ENCODE data around the gene NIPSNAP2. TPM values are rescaled to one million over a fixed set of nuclear protein-coding genes. Genes with fewer than 3 reads are reported as not detected.
A peak's percentile ranks its signal among the peaks of the same experiment; 100 is the strongest.

Gene NIPSNAP2
- total and polyA plus RNA-seq, 2 donors from 2014 or later, result 60.3 to 64.4 TPM

DNA sequence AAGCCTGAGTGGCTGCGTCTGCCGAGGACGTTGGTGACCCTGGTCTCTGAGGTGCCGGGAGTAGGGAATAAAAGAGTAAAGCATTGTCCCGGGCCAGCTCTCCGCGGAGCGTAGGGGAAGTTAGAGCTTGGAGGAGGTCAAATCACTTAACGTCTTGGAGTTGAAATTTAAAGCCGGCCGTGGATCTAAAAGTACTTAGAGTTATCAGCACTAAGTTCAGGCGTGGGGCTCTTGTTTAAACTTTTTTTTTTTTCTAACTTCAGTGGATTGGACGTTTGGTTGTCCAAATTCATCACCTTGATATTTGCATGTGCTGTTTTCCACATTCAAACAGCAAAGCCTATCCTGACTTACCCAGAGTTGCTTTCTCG, 700 bp downstream of the NIPSNAP2 start:
- peak overlapping the region; percentile 24 to 91 (median 82) for H3K9ac ChIP-seq (ENCODE audit: low read length in 3 of 3)
- H3K27ac ChIP-seq (ENCODE audit: low read depth in 2 of 2, low read length in 2 of 2), result peak overlapping the region; percentile 88 to 90
- DNase-seq (peak in 1 of 5 donors; percentile 56), FAIRE-seq (no peak)
- no peaks in the 10 kb centered on the region for H3K27me3 ChIP-seq (ENCODE audit: control insufficient read depth, insufficient read depth, low read length)
- peak overlapping the region; percentile 66 to 83 (median 70) for H3K4me3 ChIP-seq (ENCODE audit: low read length in 3 of 3)
- no peaks in the 10 kb centered on the region for H3K9me3 ChIP-seq (ENCODE audit: control insufficient read depth in 2 of 3, insufficient read depth in 1 of 3, low read length in 3 of 3)
- TF ChIP-seq, protein P1, sequence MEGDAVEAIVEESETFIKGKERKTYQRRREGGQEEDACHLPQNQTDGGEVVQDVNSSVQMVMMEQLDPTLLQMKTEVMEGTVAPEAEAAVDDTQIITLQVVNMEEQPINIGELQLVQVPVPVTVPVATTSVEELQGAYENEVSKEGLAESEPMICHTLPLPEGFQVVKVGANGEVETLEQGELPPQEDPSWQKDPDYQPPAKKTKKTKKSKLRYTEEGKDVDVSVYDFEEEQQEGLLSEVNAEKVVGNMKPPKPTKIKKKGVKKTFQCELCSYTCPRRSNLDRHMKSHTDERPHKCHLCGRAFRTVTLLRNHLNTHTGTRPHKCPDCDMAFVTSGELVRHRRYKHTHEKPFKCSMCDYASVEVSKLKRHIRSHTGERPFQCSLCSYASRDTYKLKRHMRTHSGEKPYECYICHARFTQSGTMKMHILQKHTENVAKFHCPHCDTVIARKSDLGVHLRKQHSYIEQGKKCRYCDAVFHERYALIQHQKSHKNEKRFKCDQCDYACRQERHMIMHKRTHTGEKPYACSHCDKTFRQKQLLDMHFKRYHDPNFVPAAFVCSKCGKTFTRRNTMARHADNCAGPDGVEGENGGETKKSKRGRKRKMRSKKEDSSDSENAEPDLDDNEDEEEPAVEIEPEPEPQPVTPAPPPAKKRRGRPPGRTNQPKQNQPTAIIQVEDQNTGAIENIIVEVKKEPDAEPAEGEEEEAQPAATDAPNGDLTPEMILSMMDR (IDR thresholded peaks at IDR 0.05; ENCODE audit: borderline replicate concordance, extremely low read depth, insufficient read depth), result no peak
- intact Hi-C loops (cut with DNase I), result no loop called here
- peaks cover 0 to 4% (median 0%) of the 10 kb centered on the region in 3 donors for H3K36me3 ChIP-seq (ENCODE audit: control insufficient read depth in 2 of 3, insufficient read depth in 3 of 3, low read length in 3 of 3)
- peaks cover 0 to 5% (median 3%) of the 10 kb centered on the region in 3 donors for H3K4me1 ChIP-seq (ENCODE audit: control insufficient read depth in 2 of 3, insufficient read depth in 2 of 3, low read depth in 1 of 3, low read length in 3 of 3)

DNA sequence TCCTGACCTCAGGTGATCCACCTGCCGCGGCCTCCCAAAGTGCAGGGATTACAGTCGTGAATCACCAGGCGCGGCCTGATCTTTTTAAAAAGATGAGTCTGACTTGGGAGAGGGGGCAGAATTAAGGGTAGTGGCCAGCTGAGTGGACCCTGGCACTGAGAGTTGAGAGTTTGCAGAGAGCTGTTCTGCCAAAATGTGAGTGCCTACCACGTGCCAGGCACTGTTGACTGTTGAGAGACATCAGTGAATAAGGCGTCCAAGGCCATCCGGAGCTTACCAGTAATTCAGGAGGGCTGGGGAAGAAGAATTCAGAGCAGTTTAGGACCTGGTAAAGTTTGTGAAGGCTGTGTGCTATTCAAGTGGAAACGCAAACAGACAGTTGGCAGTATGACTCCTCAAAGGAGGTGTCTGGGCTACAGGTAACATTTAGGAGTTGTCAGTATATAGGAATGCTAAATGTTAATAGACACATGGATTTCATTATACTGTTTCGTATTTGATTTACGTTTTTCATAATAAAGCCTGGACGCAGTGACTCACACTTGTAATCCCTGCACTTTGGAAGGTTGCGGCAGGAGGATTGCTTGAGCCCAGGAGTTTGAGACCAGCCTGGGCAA, 1.5 kb downstream of the NIPSNAP2 start:
- peaks cover 0 to 4% (median 0%) of the 10 kb centered on the region in 3 donors for H3K36me3 ChIP-seq (ENCODE audit: control insufficient read depth in 2 of 3, insufficient read depth in 3 of 3, low read length in 3 of 3)
- H3K9ac ChIP-seq (ENCODE audit: low read length in 3 of 3), result no peak overlapping the region
- TF ChIP-seq, protein P1 (IDR thresholded peaks at IDR 0.05; ENCODE audit: borderline replicate concordance, extremely low read depth, insufficient read depth), result no peak
- H3K4me3 ChIP-seq (ENCODE audit: low read length in 3 of 3), result peak overlapping the region in 1 of 3 donors; percentile 83
- no peak for DNase-seq
- intact Hi-C loops (cut with DNase I), result no loop called here
- no peaks in the 10 kb centered on the region for H3K9me3 ChIP-seq (ENCODE audit: control insufficient read depth in 2 of 3, insufficient read depth in 1 of 3, low read length in 3 of 3)
- no peak for FAIRE-seq
- H3K4me1 ChIP-seq (ENCODE audit: control insufficient read depth in 2 of 3, insufficient read depth in 2 of 3, low read depth in 1 of 3, low read length in 3 of 3), result peaks cover 0 to 6% (median 3%) of the 10 kb centered on the region in 3 donors
- no peaks in the 10 kb centered on the region for H3K27me3 ChIP-seq (ENCODE audit: control insufficient read depth, insufficient read depth, low read length)
- H3K27ac ChIP-seq (ENCODE audit: low read depth in 2 of 2, low read length in 2 of 2), result no peak overlapping the region

DNA sequence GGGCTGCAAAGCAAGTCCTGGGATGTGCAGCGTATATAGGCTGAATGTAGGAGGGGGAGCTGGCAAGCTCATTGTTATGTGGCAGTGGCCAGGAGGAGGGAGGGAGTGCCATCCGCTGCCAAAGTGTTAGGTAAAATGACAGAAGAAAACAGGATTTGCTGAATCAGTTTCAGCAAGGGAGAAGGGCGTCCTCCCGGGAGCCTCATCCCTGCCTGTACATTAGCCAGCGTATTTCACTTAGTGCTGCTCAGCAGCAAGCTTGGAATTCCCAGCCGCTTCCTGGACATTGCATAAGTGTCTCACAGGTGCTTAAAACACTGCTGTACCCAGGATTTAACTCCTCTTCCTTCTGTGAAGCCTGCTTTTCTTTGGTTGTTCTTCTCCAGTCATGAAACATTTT, 2.5 kb downstream of the NIPSNAP2 start:
- intact Hi-C loops (cut with DNase I), result no loop called here
- FAIRE-seq, result no peak
- H3K9ac ChIP-seq (ENCODE audit: low read length in 3 of 3), result no peak overlapping the region

More for the DNA sequence above, 2.5 kb downstream of the NIPSNAP2 start:
- no peak overlapping the region for H3K27ac ChIP-seq (ENCODE audit: low read depth in 2 of 2, low read length in 2 of 2)
- no peaks in the 10 kb centered on the region for H3K9me3 ChIP-seq (ENCODE audit: control insufficient read depth in 2 of 3, insufficient read depth in 1 of 3, low read length in 3 of 3)
- TF ChIP-seq, protein P1 (IDR thresholded peaks at IDR 0.05; ENCODE audit: borderline replicate concordance, extremely low read depth, insufficient read depth), result no peak
- peaks cover 0 to 10% (median 3%) of the 10 kb centered on the region in 3 donors for H3K4me1 ChIP-seq (ENCODE audit: control insufficient read depth in 2 of 3, insufficient read depth in 2 of 3, low read depth in 1 of 3, low read length in 3 of 3)
- H3K4me3 ChIP-seq (ENCODE audit: low read length in 3 of 3), result no peak overlapping the region
- H3K36me3 ChIP-seq (ENCODE audit: control insufficient read depth in 2 of 3, insufficient read depth in 3 of 3, low read length in 3 of 3), result peaks cover 0 to 4% (median 0%) of the 10 kb centered on the region in 3 donors
- no peaks in the 10 kb centered on the region for H3K27me3 ChIP-seq (ENCODE audit: control insufficient read depth, insufficient read depth, low read length)
- no peak for DNase-seq

Measured in kidney (tissue), 14 donors.